Uterus (tissue), 4 donors: ENCODE results near the gene AKAP10. TPM values are rescaled to one million over a fixed set of nuclear protein-coding genes. Genes with fewer than 3 reads are reported as not detected.
"Not testable (repeated sequence)": the region's sequence is repeated elsewhere in the genome, so short reads cannot be mapped to it uniquely, and the experiment has no call there.

Source experiments
- DNase-seq, 2 donors: peaks; one replicate each; pipeline ENCODE4 v3.0.0-alpha.2; 2019 to 2020
- H3K27ac ChIP-seq, 2 donors: fragments of 200-600 bp; sonication (generic); 1 replicate in 1 of 2; 2 replicates in 1 of 2; pipeline ENCODE4 v1.5.1; 2016 to 2018
- H3K27me3 ChIP-seq, 2 donors: fragments of 200-600 bp; sonication (generic); one replicate each; pipeline ENCODE4 v1.5.1; 2018 to 2019; ENCODE audit warnings: control low read depth in 1 of 2
- H3K36me3 ChIP-seq, 2 donors: fragments of 200-600 bp; sonication (generic); one replicate each; pipeline ENCODE4 v1.5.1; 2019; ENCODE audit warnings: control low read depth in 1 of 2
- H3K4me1 ChIP-seq, 2 donors: fragments of 200-600 bp; sonication (generic); one replicate each; pipeline ENCODE4 v1.5.1; 2018 to 2019; ENCODE audit warnings: control low read depth in 1 of 2
- H3K4me3 ChIP-seq, 2 donors: fragments of 200-600 bp; sonication (generic); 1 replicate in 1 of 2; 2 replicates in 1 of 2; pipeline ENCODE4 v1.5.1; 2018 to 2019; ENCODE audit warnings: mild to moderate bottlenecking in 1 of 2
- H3K9me3 ChIP-seq, 2 donors: fragments of 200-600 bp; sonication (generic); one replicate each; pipeline ENCODE4 v1.5.1; 2019; ENCODE audit warnings: control low read depth in 1 of 2
- CTCF ChIP-seq, 4 experiments: fragments of 200-600 bp in 2 of 4; fragments of 450-650 bp in 2 of 4; sonication (generic) in 2 of 4; IDR thresholded peaks; one replicate each; pipeline ENCODE4 v1.5.1; 2016 to 2019; ENCODE audit warnings: antibody characterized with exemption in 4 of 4, mild to moderate bottlenecking in 2 of 4, moderate library complexity in 1 of 4
- POLR2A ChIP-seq, 2 donors: fragments of 450-650 bp; IDR thresholded peaks; one replicate each; pipeline ENCODE4 v1.6.1; 2016; ENCODE audit warnings: antibody characterized with exemption in 2 of 2, mild to moderate bottlenecking in 1 of 2, moderate library complexity in 1 of 2
- intact Hi-C: fragments of 100-400 bp; cut with DNase I; formaldehyde crosslinking; loops from one replicate; pipeline ENCODE4 v1.15.1; 2023; ENCODE audit warnings: low total_unique reads
- total RNA-seq, 4 donors: library from RNA; depleted of rRNA in 3 of 4; stranded (reverse); fragments of >200 nt in 3 of 4; gene quantifications; one replicate each; pipeline versions ENCODE4 v1.1.0 to v1.2.4, GENCODE V29; 2014 to 2023
- donor health status: DM: yes; HTN: yes; CAD: no.

The AKAP10 gene, protein sequence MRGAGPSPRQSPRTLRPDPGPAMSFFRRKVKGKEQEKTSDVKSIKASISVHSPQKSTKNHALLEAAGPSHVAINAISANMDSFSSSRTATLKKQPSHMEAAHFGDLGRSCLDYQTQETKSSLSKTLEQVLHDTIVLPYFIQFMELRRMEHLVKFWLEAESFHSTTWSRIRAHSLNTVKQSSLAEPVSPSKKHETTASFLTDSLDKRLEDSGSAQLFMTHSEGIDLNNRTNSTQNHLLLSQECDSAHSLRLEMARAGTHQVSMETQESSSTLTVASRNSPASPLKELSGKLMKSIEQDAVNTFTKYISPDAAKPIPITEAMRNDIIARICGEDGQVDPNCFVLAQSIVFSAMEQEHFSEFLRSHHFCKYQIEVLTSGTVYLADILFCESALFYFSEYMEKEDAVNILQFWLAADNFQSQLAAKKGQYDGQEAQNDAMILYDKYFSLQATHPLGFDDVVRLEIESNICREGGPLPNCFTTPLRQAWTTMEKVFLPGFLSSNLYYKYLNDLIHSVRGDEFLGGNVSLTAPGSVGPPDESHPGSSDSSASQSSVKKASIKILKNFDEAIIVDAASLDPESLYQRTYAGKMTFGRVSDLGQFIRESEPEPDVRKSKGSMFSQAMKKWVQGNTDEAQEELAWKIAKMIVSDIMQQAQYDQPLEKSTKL
- 10 to 100 TPM; 17.7 to 56.9 (median 33.2) TPM for total RNA-seq

GRCh38 chr17:19977293-19978208 lies at the start of gene AKAP10:
Gene AKAP10, minus strand, starts transcription at chr17:19977828. Its CDS starts 149 bp downstream, at chr17:19977679.
- no peaks in the 10 kb centered on the region for H3K36me3 ChIP-seq
- TF ChIP-seq POLR2A (IDR thresholded peaks at IDR 0.05) (peak; percentile 48 to 57), CTCF (IDR thresholded peaks at IDR 0.05) (peak in 1 of 4 experiments; percentile 17)
- intact Hi-C loops: no loop called here
- H3K9me3 ChIP-seq: no peaks in the 10 kb centered on the region
- no peaks in the 10 kb centered on the region for H3K27me3 ChIP-seq
- DNase-seq: peak; percentile 91
- H3K4me3 ChIP-seq: peak within 1 kb of the TSS; percentile 79 to 99
- peak within 1 kb of the TSS; percentile 89 to 95 for H3K27ac ChIP-seq
- no peaks in the 10 kb centered on the region for H3K4me1 ChIP-seq

DNA sequence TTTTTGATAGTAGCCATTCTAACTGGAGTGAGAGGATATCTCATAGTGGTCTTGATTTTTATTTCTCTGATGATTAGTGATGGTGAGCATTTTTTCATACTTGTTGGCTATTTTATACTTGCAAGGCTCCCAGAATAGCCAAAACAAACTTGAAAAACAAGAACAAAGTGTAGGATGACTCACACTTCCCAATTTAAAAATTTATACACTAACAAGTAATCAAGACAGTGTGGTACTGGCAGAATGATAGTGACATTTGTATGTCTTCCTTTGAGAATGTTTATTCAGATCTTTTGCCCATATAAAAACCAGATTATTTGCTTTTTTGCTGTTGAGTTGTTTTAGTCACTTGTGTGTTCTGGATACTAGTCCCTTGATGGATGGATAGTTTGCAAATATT lies 49.3 kb upstream of the AKAP10 start:
- Histone ChIP-seq H3K4me3 (no peak overlapping the region), H3K27ac (no peak overlapping the region), H3K36me3 (no peaks in the 10 kb centered on the region), H3K9me3 (no peaks in the 10 kb centered on the region), H3K4me1 (no peaks in the 10 kb centered on the region), H3K27me3 (no peaks in the 10 kb centered on the region)
- intact Hi-C loops: no loop called here
- DNase-seq: no peak
- TF ChIP-seq POLR2A (IDR thresholded peaks at IDR 0.05): no peak
- TF ChIP-seq CTCF (IDR thresholded peaks at IDR 0.05): no peak

GRCh38 chr17:20022701-20023100 lies 45.1 kb upstream of the AKAP10 start:
- Histone ChIP-seq H3K27me3 (no peaks in the 10 kb centered on the region), H3K36me3 (no peaks in the 10 kb centered on the region), H3K4me1 (no peaks in the 10 kb centered on the region), H3K9me3 (no peaks in the 10 kb centered on the region), H3K4me3 (no peak overlapping the region), H3K27ac (no peak overlapping the region)
- DNase-seq: no peak
- intact Hi-C loops: no loop called here
- TF ChIP-seq POLR2A (IDR thresholded peaks at IDR 0.05) (no peak), CTCF (IDR thresholded peaks at IDR 0.05) (no peak)

DNA sequence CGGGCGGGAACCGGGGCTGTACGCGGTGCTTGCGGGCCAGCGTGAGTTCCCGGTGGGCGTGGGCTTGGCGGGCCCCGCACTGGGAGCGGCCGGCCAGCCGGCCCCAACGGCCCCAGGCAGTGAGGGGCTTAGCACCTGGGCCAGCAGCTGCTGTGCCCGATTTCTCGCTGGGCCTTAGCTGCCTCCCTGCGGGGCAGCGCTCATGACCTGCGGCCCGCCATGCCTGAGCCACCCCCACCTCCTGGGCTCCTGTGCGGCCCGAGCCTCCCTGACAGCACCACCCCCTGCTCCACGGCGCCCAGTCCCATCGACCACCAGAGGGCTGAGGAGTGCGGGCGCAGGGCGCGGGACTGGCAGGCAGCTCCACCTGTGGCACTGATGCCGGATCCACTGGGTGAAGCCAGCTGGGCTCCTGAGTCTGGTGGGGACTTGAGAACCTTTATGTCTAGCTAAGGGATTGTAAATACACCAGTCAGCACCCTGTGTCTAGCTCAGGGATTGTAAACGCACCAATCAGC lies 38.9 kb upstream of the AKAP10 start:
- H3K36me3 ChIP-seq, intact Hi-C loops, DNase-seq, H3K27ac ChIP-seq, H3K4me1 ChIP-seq, H3K4me3 ChIP-seq, H3K27me3 ChIP-seq, H3K9me3 ChIP-seq: not testable (repeated sequence)

GRCh38 chr17:20012017-20012536 lies 34.4 kb upstream of the AKAP10 start:
- Histone ChIP-seq H3K4me1 (no peaks in the 10 kb centered on the region), H3K4me3 (no peak overlapping the region), H3K9me3 (no peaks in the 10 kb centered on the region), H3K27ac (no peak overlapping the region), H3K36me3 (no peaks in the 10 kb centered on the region), H3K27me3 (no peaks in the 10 kb centered on the region)
- intact Hi-C loops: no loop called here
- no peak for DNase-seq
- no peak for TF ChIP-seq CTCF (IDR thresholded peaks at IDR 0.05)
- no peak for TF ChIP-seq POLR2A (IDR thresholded peaks at IDR 0.05)
